Osteocyte (in vitro differentiated cells): ENCODE data around the gene TSPO2. TPM values are rescaled to one million over a fixed set of nuclear protein-coding genes. Genes with fewer than 3 reads are reported as not detected.

Experiments used
- DNase-seq: peaks from one replicate; pipeline ENCODE4 v3.0.0; 2021; ENCODE audit warnings: mixed read lengths; ENCODE audit not compliant: unreplicated experiment; ENCODE audit errors: extremely low spot score
- H3K27ac Mint-ChIP-seq: one replicate; pipeline ENCODE4 v1.8.0; 2021; ENCODE audit warnings: mild to moderate bottlenecking, mixed read lengths; ENCODE audit not compliant: unreplicated experiment
- H3K27me3 Mint-ChIP-seq: one replicate; pipeline ENCODE4 v1.8.0; 2021; ENCODE audit warnings: mixed read lengths; ENCODE audit not compliant: unreplicated experiment
- H3K36me3 Mint-ChIP-seq: one replicate; pipeline ENCODE4 v1.8.0; 2021; ENCODE audit warnings: mixed read lengths; ENCODE audit not compliant: unreplicated experiment
- H3K4me1 Mint-ChIP-seq: one replicate; pipeline ENCODE4 v1.8.0; 2021; ENCODE audit warnings: mixed read lengths; ENCODE audit not compliant: unreplicated experiment
- H3K4me3 Mint-ChIP-seq: one replicate; pipeline ENCODE4 v1.8.0; 2021; ENCODE audit warnings: mild to moderate bottlenecking, moderate library complexity, mixed read lengths; ENCODE audit not compliant: unreplicated experiment
- H3K9me3 Mint-ChIP-seq: one replicate; pipeline ENCODE4 v1.8.0; 2021; ENCODE audit warnings: mixed read lengths; ENCODE audit not compliant: unreplicated experiment
- long read RNA-seq: library from polyadenylated mRNA; unstranded; transcript quantifications from one replicate; pipeline ENCODE4 v2.0.0, GENCODE V29; 2021
- total RNA-seq: library from RNA; stranded (reverse); gene quantifications from 2 replicates; pipeline ENCODE4 v1.2.1, GENCODE V29; 2021
- TF ChIP-seq, protein P1 (sequence below): fragments of 200-600 bp; sonication (generic); IDR thresholded peaks from 2 replicates; pipeline ENCODE4 v1.5.0; 2021; ENCODE audit warnings: antibody characterized with exemption, mild to moderate bottlenecking, moderate library complexity

Gene TSPO2, protein sequence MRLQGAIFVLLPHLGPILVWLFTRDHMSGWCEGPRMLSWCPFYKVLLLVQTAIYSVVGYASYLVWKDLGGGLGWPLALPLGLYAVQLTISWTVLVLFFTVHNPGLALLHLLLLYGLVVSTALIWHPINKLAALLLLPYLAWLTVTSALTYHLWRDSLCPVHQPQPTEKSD
- not detected in 2 replicates for total RNA-seq
- long read RNA-seq: 0 reads

DNA sequence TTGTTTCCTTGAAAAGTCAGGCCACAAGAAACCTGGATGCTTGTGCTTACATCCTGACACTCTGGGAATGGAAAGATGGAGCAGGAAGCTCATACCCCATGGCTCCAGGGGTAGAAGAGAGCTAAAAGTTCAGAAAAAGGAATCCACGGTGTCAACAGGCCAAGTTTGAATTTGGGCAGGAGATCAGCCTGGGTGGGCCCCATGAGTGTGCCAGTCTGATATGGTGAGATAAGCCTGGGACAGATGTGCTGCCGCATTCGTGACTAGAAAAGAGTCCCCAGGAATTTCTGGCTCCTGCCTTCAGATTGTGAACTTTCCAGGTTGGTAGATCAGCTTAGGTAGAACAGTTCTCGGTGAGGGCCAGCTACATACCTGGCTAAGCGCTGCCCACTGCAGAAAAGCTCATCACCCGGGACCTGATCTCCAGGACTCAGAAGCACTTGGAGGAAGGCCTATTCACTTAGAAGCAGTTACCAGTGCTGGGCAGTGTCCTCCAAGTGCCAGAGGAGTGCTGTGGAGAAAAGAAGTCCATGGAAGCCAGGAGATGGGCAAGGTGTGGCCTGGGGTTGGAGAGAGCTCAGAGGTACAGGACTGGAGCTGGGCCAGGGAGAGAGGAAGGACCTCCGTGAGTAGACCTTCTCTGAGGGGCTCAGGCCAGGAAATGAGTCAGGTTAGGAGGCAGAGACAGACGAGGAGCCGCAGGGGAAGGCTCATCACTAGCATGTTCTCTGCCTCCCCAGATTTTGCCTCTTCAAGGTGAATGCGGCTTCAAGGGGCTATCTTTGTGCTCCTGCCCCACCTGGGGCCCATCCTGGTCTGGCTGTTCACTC is at the start of gene TSPO2:
Gene TSPO2 (plus strand): TSS at position 242 of the 830 bp plus-strand sequence. CDS start 519 bp downstream, at position 761.
- Mint-ChIP-seq H3K27ac (no peak within 1 kb of the TSS), H3K27me3 (peaks cover 17% of the 10 kb centered on the region), H3K4me3 (no peak within 1 kb of the TSS), H3K36me3 (no peaks in the 10 kb centered on the region), H3K9me3 (no peaks in the 10 kb centered on the region), H3K4me1 (peaks cover 6% of the 10 kb centered on the region)
- no peak for DNase-seq
- TF ChIP-seq, protein P1, sequence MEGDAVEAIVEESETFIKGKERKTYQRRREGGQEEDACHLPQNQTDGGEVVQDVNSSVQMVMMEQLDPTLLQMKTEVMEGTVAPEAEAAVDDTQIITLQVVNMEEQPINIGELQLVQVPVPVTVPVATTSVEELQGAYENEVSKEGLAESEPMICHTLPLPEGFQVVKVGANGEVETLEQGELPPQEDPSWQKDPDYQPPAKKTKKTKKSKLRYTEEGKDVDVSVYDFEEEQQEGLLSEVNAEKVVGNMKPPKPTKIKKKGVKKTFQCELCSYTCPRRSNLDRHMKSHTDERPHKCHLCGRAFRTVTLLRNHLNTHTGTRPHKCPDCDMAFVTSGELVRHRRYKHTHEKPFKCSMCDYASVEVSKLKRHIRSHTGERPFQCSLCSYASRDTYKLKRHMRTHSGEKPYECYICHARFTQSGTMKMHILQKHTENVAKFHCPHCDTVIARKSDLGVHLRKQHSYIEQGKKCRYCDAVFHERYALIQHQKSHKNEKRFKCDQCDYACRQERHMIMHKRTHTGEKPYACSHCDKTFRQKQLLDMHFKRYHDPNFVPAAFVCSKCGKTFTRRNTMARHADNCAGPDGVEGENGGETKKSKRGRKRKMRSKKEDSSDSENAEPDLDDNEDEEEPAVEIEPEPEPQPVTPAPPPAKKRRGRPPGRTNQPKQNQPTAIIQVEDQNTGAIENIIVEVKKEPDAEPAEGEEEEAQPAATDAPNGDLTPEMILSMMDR: no peak

DNA sequence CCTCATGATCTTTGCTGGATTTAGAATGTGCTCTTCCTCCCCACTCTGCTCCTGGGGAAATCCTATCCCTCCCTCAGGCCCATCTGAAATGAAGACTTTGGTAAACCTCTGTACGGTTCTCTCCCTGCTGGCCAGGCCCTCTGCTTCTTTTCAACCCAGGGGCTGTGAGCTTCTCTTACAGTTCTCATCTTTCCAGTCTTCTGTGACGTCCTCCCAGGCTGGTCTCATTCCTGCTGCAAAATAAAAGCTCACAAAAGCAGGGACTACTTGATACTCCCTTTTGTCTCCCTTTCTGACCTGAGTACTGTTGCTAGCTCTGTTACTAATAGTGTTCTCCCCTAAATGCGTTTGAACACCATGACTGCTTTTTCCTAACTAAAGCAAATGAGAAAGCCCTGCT is 49.5 kb upstream of the TSPO2 start:
- no peaks in the 10 kb centered on the region for H3K9me3 Mint-ChIP-seq
- TF ChIP-seq, protein P1: no peak
- H3K27ac Mint-ChIP-seq: no peak overlapping the region
- no peaks in the 10 kb centered on the region for H3K36me3 Mint-ChIP-seq
- H3K4me1 Mint-ChIP-seq: peaks cover 14% of the 10 kb centered on the region
- peaks cover 41% of the 10 kb centered on the region for H3K27me3 Mint-ChIP-seq
- H3K4me3 Mint-ChIP-seq: no peak overlapping the region
- no peak for DNase-seq

DNA sequence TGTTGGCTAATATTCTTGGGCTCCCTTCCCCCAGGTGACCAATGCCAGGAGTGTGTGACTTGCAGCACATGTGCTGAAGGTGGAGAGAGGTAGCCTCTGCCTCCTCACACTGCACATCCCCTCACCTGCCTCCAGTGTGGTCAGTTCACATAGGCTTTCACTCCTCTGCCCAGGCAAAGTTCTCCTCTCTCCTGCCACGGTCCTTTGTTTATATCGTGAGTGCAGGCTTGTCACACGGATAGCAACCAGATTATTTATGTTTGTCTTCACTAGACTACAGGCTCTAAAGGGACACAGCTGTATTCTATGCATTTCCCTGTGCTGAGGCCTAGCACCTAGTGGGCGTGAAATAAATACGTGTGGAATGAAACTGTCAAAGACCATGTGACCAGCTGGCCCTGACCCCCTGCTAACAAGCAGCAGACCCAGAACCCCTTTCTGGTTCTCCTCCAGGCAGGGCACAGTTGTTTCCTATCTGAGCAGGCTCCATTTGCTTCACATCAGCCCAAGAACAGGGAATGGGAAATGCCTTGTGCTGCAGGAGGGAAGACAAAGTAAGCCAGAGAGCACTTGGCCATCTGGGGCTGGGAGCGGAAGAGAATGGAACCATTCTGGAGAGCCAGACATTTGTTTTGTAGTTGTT is 45.6 kb upstream of the TSPO2 start:
- Mint-ChIP-seq H3K9me3 (no peaks in the 10 kb centered on the region), H3K27me3 (peaks cover 33% of the 10 kb centered on the region), H3K4me3 (no peak overlapping the region), H3K36me3 (no peaks in the 10 kb centered on the region), H3K27ac (peak overlapping the region; percentile 8), H3K4me1 (peaks cover 15% of the 10 kb centered on the region)
- no peak for DNase-seq
- TF ChIP-seq, protein P1: no peak

DNA sequence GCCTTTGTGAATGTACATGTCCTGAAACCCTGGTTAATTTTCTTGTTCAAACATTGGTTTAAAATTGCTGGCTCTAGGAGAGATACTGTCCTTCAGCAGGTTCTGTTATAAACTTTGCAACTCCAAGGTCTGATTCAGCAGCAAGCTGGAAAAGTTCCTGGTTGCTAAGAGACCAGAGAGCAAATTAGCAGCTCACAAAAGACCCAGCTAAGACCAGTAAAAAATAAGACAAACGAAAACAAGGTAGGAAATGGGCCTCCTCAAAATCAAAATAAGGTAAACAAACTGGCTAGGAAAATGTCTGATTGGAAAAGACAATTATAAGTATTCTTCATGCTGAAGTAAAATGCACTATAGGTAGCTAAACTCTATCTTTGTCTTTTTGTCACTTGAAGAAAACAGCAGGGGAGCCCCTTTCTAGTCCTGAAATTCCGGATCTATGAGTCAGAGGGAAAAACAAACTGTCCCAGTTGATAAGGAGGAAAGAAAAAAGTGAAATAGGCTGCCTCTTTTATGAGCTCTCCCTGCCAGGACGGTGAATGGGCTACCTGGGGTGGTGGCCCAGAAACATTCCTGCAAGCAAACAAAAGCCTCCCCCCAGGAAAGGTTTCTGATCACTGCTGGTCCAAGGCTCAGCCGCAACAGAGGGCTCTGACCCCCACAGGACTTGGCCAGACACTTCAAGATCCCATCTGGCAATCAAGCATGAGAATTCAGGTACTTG is 44.9 kb upstream of the TSPO2 start:
- TF ChIP-seq, protein P1: no peak
- Mint-ChIP-seq H3K4me3 (no peak overlapping the region), H3K9me3 (no peaks in the 10 kb centered on the region), H3K36me3 (no peaks in the 10 kb centered on the region), H3K4me1 (peaks cover 15% of the 10 kb centered on the region), H3K27me3 (peaks cover 32% of the 10 kb centered on the region), H3K27ac (no peak overlapping the region)
- DNase-seq: no peak
